GM13976 (cell line): ENCODE results near the gene MYMX.

Experiments used
- DNase-seq: peaks from one replicate; pipeline ENCODE4 v3.0.0; 2012; ENCODE audit warnings: low spot score
- CTCF ChIP-seq: IDR thresholded peaks from 2 replicates; pipeline ENCODE4 v1.5.1; 2012; ENCODE audit warnings: borderline replicate concordance, mild to moderate bottlenecking; ENCODE audit not compliant: insufficient read depth; ENCODE audit errors: extremely low read depth, missing control alignments, control extremely low read depth
- in situ Hi-C: fragments of 300-500 bp; cut with MboI; formaldehyde crosslinking; loops from one replicate; pipeline ENCODE4 v1.12.0; 2022; ENCODE audit warnings: low sequenced_read_pairs, mixed read lengths, inconsistent platforms; ENCODE audit not compliant: unreplicated experiment

The MYMX gene

GRCh38 chr6:44226368-44227147 lies 9.8 kb downstream of the MYMX start:
- peak; percentile 12 for DNase-seq
- in situ Hi-C loops = no loop called here
- no peak for TF ChIP-seq CTCF

- no peak for TF ChIP-seq CTCF
- in situ Hi-C loops = no loop called here
- DNase-seq = peak; percentile 9
These were observed 10.5 kb downstream of the MYMX start for GRCh38 chr6:44227148-44227793.

GRCh38 chr6:44228031-44228430 lies 11.3 kb downstream of the MYMX start:
- no peak for TF ChIP-seq CTCF
- in situ Hi-C loops = no loop called here
- DNase-seq = peak; percentile 12

- DNase-seq = no peak
- in situ Hi-C loops = no loop called here
- TF ChIP-seq CTCF = no peak
These were observed 11.7 kb downstream of the MYMX start for GRCh38 chr6:44228433-44228832.

GRCh38 chr6:44228836-44229235 lies 12.1 kb downstream of the MYMX start:
- in situ Hi-C loops = no loop called here
- peak; percentile 9 for DNase-seq
- TF ChIP-seq CTCF = no peak

- TF ChIP-seq CTCF = no peak
- in situ Hi-C loops = loop anchor here (5.0 kb wide), 1 partner anchor 57 kb away; no protein-coding TSS in a partner anchor
These were observed 12.8 kb downstream of the MYMX start for GRCh38 chr6:44229376-44230033.

More at GRCh38 chr6:44229376-44230033, 12.8 kb downstream of the MYMX start:
- DNase-seq = no peak
